Muscle layer of colon (tissue), 2 donors: ENCODE measurements around the gene ATXN7L1.

Experiments used
- H3K27ac ChIP-seq: one replicate; pipeline ENCODE4 v1.7.0; 2013; ENCODE audit warnings: low read depth, mild to moderate bottlenecking, low read length, moderate library complexity
- H3K27me3 ChIP-seq, 2 donors: one replicate each; pipeline ENCODE4 v1.7.0; 2013; ENCODE audit warnings: low read length in 2 of 2, mild to moderate bottlenecking in 2 of 2; ENCODE audit not compliant: insufficient read depth in 2 of 2, control insufficient read depth in 1 of 2
- H3K36me3 ChIP-seq: one replicate; pipeline ENCODE4 v1.7.0; 2013; ENCODE audit warnings: mild to moderate bottlenecking, low read length; ENCODE audit not compliant: insufficient read depth
- H3K4me1 ChIP-seq: one replicate; pipeline ENCODE4 v1.7.0; 2013; ENCODE audit warnings: mild to moderate bottlenecking, low read length; ENCODE audit not compliant: insufficient read depth
- H3K4me3 ChIP-seq, 2 donors: one replicate each; pipeline ENCODE4 v1.7.0; 2013; ENCODE audit warnings: low read length in 2 of 2, low read depth in 1 of 2, mild to moderate bottlenecking in 1 of 2, moderate library complexity in 1 of 2
- H3K9ac ChIP-seq: one replicate; pipeline ENCODE4 v1.7.0; 2013; ENCODE audit warnings: low read length
- H3K9me3 ChIP-seq: one replicate; pipeline ENCODE4 v1.7.0; 2013; ENCODE audit warnings: mild to moderate bottlenecking, low read length
- donor health status: abdominal sarcoma.
- donor health status: Adenocarcinoma of cecum.

The ATXN7L1 gene

DNA sequence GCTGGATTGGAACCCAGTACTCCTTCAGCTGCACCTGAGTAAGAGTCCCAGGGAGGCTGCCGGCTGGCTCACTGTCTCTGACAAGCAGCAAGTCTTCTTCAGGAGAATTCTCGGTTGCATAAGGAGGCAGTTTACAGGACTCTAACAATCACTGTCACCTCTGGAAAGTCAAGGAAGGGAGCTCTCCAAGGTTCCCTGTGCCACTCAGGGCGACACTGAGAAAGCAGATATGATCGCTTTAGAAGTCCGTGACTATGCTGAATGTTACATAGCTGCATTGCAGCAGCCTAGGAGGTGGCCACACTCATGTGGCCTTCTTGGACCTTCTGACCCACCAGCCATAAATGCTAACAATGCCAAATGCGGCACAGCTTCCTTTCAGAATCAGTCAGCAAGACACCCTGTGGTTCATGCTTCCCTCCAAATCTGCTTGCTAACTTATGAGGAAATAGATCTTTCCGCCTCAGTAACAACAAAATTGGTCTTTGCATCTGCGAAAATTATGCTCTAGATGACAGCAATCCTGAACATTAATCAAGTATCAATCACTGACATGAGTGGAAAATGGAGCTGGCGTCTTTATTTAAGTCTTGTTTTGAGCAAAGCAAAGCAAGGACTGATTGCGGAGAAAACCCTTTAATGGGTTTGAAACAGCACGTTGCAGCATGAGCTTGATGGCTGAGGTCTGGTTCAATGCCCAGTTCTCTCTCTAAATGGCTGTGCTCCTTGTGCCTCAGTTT, 132.9 kb downstream of the ATXN7L1 start:
- H3K4me1 ChIP-seq, result no peaks in the 10 kb centered on the region
- no peak overlapping the region for H3K27ac ChIP-seq
- H3K9me3 ChIP-seq, result no peaks in the 10 kb centered on the region
- H3K36me3 ChIP-seq, result no peaks in the 10 kb centered on the region
- no peaks in the 10 kb centered on the region for H3K27me3 ChIP-seq
- no peak overlapping the region for H3K4me3 ChIP-seq
- H3K9ac ChIP-seq, result no peak overlapping the region

GRCh38 chr7:105742787-105743186, 133.6 kb downstream of the ATXN7L1 start:
- H3K4me3 ChIP-seq, result no peak overlapping the region
- H3K36me3 ChIP-seq, result no peaks in the 10 kb centered on the region
- H3K9me3 ChIP-seq, result no peaks in the 10 kb centered on the region
- H3K4me1 ChIP-seq, result no peaks in the 10 kb centered on the region
- no peak overlapping the region for H3K9ac ChIP-seq
- no peaks in the 10 kb centered on the region for H3K27me3 ChIP-seq
- no peak overlapping the region for H3K27ac ChIP-seq

DNA sequence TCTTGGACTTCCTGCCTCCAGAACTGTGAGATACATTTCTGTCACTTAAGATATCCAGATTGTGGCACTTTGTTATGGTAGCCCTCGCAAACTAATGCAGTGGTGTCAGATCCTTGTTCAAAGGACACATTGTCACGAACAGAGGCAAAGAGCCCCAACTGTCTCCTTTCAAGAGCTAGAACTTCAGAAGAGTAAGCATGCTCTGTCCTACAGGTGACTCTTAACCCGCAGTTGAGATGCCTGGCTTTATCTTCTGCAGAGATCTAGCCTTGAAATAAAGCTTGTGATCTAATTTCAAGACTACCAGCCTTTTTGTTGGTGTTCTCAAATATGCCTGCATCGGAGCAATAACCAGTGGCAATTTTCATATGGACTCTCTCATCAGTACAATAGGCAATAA, 134.4 kb downstream of the ATXN7L1 start:
- H3K4me3 ChIP-seq, result no peak overlapping the region
- H3K4me1 ChIP-seq, result no peaks in the 10 kb centered on the region
- H3K27me3 ChIP-seq, result no peaks in the 10 kb centered on the region
- no peak overlapping the region for H3K9ac ChIP-seq
- H3K27ac ChIP-seq, result no peak overlapping the region
- no peaks in the 10 kb centered on the region for H3K36me3 ChIP-seq
- H3K9me3 ChIP-seq, result no peaks in the 10 kb centered on the region

GRCh38 chr7:105738133-105738532, 138.3 kb downstream of the ATXN7L1 start:
- no peak overlapping the region for H3K9ac ChIP-seq
- no peak overlapping the region for H3K4me3 ChIP-seq

GRCh38 chr7:105734233-105734632, 142.2 kb downstream of the ATXN7L1 start:
- no peak overlapping the region for H3K9ac ChIP-seq
- no peak overlapping the region for H3K27ac ChIP-seq
- H3K27me3 ChIP-seq, result no peaks in the 10 kb centered on the region
- H3K4me3 ChIP-seq, result no peak overlapping the region
- H3K36me3 ChIP-seq, result no peaks in the 10 kb centered on the region
- H3K9me3 ChIP-seq, result no peaks in the 10 kb centered on the region
- H3K4me1 ChIP-seq, result peaks cover 12% of the 10 kb centered on the region

More at GRCh38 chr7:105738133-105738532, 138.3 kb downstream of the ATXN7L1 start:
- no peak overlapping the region for H3K27ac ChIP-seq
- H3K4me1 ChIP-seq, result peaks cover 12% of the 10 kb centered on the region
- H3K27me3 ChIP-seq, result no peaks in the 10 kb centered on the region
- H3K9me3 ChIP-seq, result no peaks in the 10 kb centered on the region
- H3K36me3 ChIP-seq, result no peaks in the 10 kb centered on the region

GRCh38 chr7:105731042-105731441, 145.4 kb downstream of the ATXN7L1 start:
- Histone ChIP-seq H3K36me3 (no peaks in the 10 kb centered on the region), H3K27me3 (no peaks in the 10 kb centered on the region), H3K4me1 (peaks cover 12% of the 10 kb centered on the region)

DNA sequence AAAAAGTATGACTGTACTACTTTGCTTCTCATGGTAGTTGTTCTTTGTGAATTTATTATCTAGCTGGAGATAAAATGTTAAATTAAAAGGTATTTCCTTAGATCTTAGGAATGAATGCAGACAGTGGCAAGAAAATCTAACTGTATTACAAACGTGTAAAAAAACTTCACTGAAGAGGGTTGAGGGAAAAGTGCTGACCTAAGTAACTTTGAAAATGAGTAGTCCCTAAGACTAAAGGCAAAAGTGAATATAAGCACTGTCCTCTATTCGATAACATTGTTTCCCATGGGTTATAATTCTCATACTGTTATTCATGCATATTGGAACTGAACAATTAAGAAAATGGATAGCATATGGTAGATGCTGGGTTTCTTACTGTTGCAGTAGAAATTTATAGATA, 148.4 kb downstream of the ATXN7L1 start:
- H3K9ac ChIP-seq, result no peak overlapping the region
- no peaks in the 10 kb centered on the region for H3K9me3 ChIP-seq
- no peak overlapping the region for H3K4me3 ChIP-seq
- no peak overlapping the region for H3K27ac ChIP-seq
- H3K4me1 ChIP-seq, result no peaks in the 10 kb centered on the region
- no peaks in the 10 kb centered on the region for H3K36me3 ChIP-seq
- H3K27me3 ChIP-seq, result no peaks in the 10 kb centered on the region

More at GRCh38 chr7:105731042-105731441, 145.4 kb downstream of the ATXN7L1 start:
- H3K9ac ChIP-seq, result no peak overlapping the region
- H3K27ac ChIP-seq, result no peak overlapping the region
- H3K9me3 ChIP-seq, result no peaks in the 10 kb centered on the region
- no peak overlapping the region for H3K4me3 ChIP-seq

DNA sequence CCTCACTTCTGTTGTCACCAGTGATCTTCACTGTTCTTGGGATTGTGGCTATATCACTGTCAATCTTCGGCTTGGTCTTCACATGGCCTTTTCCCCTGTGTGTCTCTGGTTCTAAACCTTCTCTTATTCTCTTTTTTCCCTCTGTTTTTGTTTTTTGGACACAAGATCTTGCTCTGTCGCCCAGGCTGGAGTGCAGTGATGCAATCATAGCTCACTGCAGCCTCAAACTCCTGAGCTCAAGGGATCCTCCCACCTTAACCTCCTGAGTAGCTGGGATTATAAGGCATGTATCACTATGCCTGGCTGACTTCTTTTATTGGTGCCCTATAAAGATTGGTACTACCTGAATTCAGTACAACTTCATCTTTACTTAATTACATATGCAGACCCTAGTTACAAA, 151.7 kb downstream of the ATXN7L1 start:
- Histone ChIP-seq H3K27ac (no peak overlapping the region), H3K36me3 (peaks cover 3% of the 10 kb centered on the region), H3K9ac (no peak overlapping the region), H3K27me3 (no peaks in the 10 kb centered on the region), H3K4me1 (no peaks in the 10 kb centered on the region), H3K9me3 (no peaks in the 10 kb centered on the region), H3K4me3 (no peak overlapping the region)

GRCh38 chr7:105723572-105723971, 152.8 kb downstream of the ATXN7L1 start:
- H3K9ac ChIP-seq, result no peak overlapping the region
- H3K27me3 ChIP-seq, result no peaks in the 10 kb centered on the region
- peaks cover 3% of the 10 kb centered on the region for H3K36me3 ChIP-seq
- no peak overlapping the region for H3K4me3 ChIP-seq
- H3K4me1 ChIP-seq, result peaks cover 7% of the 10 kb centered on the region
- no peaks in the 10 kb centered on the region for H3K9me3 ChIP-seq
- no peak overlapping the region for H3K27ac ChIP-seq

DNA sequence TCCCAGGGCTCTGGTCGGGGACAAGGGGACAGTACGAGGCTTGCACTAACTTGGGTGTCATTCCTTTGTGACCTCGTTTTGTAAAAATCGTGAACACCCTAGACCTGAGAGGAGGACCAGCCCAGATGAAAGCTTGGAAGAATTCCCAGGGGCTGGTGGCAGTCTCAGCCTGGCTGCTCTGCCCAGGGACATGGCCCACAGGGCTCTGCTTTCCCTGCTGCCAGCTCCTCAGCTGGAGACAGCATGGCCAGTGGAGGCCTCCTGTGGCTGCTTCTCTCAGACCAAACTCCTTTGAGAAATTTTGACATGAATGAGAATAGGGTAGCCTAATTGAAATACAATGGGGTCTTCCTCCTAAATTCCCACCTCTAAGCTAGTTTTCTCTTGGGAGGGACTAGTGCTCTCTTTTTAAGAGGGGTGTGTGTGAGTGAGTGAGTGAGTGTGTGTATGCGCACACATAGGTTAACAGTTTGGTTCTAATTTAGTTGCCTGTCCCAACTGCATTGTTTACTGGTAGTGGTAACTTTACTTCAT, 154.8 kb downstream of the ATXN7L1 start:
- Histone ChIP-seq H3K27ac (no peak overlapping the region), H3K9ac (no peak overlapping the region), H3K4me1 (peaks cover 7% of the 10 kb centered on the region), H3K36me3 (peaks cover 3% of the 10 kb centered on the region), H3K4me3 (no peak overlapping the region), H3K27me3 (no peaks in the 10 kb centered on the region), H3K9me3 (no peaks in the 10 kb centered on the region)

- Histone ChIP-seq H3K9me3 (no peaks in the 10 kb centered on the region), H3K27ac (no peak overlapping the region), H3K36me3 (peaks cover 3% of the 10 kb centered on the region), H3K9ac (no peak overlapping the region), H3K4me1 (peaks cover 7% of the 10 kb centered on the region), H3K27me3 (no peaks in the 10 kb centered on the region), H3K4me3 (no peak overlapping the region)
Observed at GRCh38 chr7:105719919-105720318, 156.5 kb downstream of the ATXN7L1 start.

DNA sequence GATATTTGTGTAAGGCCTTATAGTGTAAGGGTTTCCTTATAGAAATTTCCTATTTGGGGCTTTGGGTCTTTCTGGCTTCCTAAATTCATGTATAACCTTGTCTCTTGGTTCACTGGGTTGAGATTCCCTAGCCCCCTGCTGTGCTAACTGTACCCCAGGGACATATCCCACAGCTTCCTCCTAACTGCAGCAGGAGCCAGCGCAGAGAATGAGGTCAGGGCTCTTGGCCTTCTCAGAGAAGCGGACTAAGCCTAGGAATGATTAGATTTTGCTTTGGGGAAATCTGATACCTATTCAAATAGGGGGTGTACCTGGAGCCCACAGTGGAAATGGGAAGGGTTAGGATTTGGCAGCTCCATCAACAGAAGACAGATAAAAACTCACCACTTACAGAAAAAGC, 157.0 kb downstream of the ATXN7L1 start:
- Histone ChIP-seq H3K9ac (no peak overlapping the region), H3K9me3 (no peaks in the 10 kb centered on the region), H3K36me3 (peaks cover 3% of the 10 kb centered on the region), H3K27me3 (no peaks in the 10 kb centered on the region), H3K4me1 (peaks cover 7% of the 10 kb centered on the region), H3K27ac (no peak overlapping the region), H3K4me3 (no peak overlapping the region)
